GM12874 (cell line): ENCODE data around the gene TGFB1.
A peak's percentile ranks its signal among the peaks of the same experiment; 100 is the strongest.

Experiments used
- CTCF ChIP-seq: IDR thresholded peaks from 2 replicates; pipeline ENCODE4 v1.5.1; 2011; ENCODE audit warnings: low read depth, mild to moderate bottlenecking, control low read depth, low read length, moderate library complexity; ENCODE audit not compliant: insufficient read depth

Gene TGFB1

GRCh38 chr19:41322451-41322850 is 31.3 kb downstream of the TGFB1 start:
- TF ChIP-seq CTCF: no peak

DNA sequence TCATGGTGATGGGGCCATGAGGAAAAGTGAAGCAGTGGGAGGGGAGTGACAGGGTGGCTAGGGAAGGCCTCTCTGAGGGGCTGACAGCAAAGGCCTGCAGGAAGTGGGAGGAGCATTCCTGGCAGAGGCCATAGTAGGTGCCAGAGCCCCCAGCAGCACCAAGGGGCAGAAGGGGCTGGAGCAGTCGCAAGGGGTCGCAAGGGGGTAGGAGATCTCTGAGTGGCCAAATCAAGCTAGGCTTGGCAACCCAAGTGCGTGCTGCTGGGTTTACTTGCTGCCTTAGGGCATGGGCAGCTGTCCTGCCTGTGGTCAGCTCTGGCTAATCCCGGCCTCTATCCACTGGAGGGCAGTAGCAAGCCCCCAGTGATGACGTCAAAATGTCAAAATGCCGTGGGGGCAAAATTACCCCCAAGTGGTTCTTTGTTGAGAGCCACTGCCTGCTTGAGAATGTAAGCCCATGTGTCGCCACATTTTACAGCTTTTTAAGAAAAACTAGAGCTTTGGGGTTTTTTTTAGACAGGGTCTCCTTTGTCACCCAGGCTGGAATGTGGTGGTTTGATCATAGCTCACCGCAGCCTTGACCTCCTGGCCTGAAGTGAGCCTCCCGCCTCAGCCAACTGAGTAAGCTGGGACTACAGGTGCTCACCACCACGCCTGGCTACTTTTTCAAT is 32.0 kb downstream of the TGFB1 start:
- TF ChIP-seq CTCF: peak; percentile 47

GRCh38 chr19:41321204-41321599 is 32.5 kb downstream of the TGFB1 start:
- TF ChIP-seq CTCF: no peak

- no peak for TF ChIP-seq CTCF
Measured at GRCh38 chr19:41320568-41320967, 33.2 kb downstream of the TGFB1 start.

DNA sequence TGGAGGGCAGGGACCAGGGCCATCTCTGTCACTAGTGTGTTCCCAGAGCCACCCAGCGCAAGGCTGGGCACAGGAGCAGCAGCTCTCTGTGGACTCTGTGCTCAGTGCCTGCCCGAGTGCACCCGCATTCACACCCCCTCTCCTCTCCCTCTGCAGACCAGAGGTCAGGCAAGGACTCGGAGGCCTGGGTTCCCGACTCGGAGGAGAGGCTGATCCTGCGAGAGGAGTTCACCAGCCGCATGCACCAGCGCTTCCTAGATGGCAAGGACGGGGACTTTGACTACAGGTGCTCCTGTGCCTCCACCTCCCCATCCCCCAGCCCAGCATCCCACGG is 33.6 kb downstream of the TGFB1 start:
- TF ChIP-seq CTCF: no peak

- no peak for TF ChIP-seq CTCF
Measured at GRCh38 chr19:41319500-41320184, 34.1 kb downstream of the TGFB1 start.

GRCh38 chr19:41318696-41319499 is 34.8 kb downstream of the TGFB1 start:
- no peak for TF ChIP-seq CTCF
